NCI-H1417 (cell line): ENCODE results near the gene SERPINH1.

Experiments used
- DNase-seq, 3 experiments: peaks; one replicate each; lab custom pipeline; 2025; lab: John Stamatoyannopoulos, UW

Gene SERPINH1

DNA sequence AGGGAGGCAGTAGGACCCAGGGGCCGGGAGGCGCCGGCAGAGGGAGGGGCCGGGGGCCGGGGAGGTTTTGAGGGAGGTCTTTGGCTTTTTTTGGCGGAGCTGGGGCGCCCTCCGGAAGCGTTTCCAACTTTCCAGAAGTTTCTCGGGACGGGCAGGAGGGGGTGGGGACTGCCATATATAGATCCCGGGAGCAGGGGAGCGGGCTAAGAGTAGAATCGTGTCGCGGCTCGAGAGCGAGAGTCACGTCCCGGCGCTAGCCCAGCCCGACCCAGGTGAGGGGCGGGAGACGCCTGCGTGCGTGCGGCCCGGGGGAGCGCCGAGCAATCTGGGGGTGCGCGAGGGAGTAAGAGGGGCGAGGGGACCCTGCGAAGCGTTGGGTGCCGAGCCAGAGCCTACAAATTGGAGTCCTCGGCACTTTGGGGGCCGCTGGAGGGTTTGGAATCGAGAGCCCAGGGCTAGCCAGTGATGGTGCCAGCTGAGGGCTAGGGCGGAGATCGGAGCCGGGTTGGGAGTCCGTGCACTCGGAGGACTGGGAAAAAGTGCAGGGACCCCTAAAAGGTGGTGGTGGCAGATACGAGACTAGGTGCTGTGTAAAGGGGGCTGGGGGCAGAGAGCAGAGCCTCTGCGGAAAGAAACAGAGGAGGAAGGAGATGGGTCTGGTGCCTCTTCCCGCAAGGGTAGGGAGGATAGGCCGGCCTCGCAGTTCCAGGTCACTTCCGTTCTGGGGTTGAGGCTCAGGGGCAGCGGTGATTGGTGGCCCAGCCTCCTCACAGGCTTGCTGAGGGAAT lies at the start of gene SERPINH1:
Gene SERPINH1 (plus strand): TSS at position 206 of the 788 bp plus-strand sequence. CDS start 4,097 bp downstream, outside the sequence.
- DNase-seq, result peak in 2 of 3 experiments; percentile 83 to 89

DNA sequence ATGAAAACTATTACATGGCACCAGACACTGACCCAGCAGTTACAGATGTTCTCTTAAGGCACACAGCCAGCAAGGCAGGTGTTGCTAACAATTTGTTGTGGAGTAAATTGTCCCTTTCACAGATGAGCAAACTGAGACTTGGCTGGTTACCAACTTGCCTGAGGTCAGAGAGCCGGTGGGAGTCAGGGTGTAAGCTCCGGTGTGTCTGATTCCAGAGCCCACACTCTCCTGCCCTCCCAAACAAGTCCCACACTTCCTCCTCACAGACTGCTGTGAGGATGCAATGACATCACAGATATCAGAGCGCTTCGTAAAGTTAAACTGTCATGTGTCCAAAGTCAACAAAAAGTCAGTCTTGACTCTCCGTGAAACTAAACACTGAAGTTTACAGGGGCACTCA lies 48.8 kb upstream of the SERPINH1 start:
- DNase-seq, result no peak

DNA sequence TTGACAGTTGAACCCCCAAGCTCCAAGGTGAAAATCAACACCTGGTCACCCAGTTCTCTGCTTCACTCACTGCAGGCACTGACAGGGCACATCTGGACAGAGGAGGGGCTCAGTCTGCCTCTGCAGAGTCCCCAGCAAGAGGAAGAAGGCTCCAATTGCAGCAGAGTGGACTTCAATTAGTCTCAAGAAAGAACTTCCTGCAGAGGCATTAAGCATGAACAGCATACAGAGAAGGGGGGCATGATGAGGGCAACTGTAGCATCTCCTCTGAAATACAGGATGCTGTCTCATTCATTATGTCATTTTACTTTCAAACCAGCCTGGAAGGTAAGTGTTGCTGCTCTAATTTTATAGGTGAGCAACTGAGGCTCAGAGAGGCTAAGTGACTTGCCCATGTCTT lies 47.5 kb upstream of the SERPINH1 start:
- no peak for DNase-seq

DNA sequence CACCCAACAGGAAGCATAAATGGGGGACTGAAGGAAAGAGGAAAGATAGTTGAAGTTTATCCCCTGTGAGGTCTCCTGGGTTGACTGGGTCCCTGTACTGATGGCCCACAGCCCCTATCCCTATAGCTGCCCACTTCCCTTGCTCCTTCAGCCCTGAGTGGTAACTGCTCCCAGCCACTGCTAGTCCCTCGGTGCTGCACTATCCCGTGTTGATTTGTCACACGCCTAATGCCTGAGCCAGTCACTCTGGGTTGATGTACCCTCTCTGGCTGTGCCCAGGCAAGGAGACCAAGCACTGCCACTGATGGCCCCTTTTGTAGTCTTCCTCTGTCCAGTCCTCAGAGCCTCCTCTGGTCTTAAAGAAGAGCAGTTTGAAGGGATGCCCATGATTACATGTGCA lies 45.9 kb upstream of the SERPINH1 start:
- no peak for DNase-seq

DNA sequence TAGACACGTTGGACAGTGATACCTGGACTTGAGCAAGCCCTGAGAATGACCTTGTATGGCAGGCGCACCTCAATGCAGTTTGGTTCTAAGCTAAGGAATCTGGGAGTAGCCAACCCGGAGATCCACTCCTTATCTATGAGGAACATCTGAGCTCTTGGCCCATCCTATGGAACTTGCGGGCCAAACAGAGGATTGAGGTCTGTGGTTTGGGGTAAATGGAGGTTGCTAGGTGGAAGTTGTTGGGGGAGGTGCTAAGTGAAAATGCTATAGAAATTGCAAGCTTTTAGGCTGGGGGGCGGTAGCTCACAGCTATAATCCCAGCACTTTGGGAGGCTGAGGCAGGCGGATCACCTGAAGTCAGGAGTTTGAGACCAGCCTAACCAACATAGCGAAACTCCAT lies 45.2 kb upstream of the SERPINH1 start:
- DNase-seq, result no peak

DNA sequence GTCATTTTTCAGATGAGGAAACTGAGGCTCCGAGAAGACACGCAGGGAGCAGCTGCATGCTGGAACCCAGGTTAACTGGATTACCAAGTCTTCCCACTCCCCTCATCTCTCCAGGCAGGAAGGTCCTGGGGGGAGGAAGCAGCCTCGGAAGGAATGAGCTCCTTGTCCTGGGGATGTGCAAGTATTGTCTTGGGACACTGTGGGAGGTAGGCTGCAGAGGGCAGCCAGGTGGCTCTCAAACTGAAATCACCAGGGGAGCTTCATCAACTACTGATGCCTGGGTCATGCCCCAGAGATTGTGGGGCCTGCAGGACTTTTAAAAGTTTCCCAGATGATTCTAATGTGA lies 43.9 kb upstream of the SERPINH1 start:
- no peak for DNase-seq

DNA sequence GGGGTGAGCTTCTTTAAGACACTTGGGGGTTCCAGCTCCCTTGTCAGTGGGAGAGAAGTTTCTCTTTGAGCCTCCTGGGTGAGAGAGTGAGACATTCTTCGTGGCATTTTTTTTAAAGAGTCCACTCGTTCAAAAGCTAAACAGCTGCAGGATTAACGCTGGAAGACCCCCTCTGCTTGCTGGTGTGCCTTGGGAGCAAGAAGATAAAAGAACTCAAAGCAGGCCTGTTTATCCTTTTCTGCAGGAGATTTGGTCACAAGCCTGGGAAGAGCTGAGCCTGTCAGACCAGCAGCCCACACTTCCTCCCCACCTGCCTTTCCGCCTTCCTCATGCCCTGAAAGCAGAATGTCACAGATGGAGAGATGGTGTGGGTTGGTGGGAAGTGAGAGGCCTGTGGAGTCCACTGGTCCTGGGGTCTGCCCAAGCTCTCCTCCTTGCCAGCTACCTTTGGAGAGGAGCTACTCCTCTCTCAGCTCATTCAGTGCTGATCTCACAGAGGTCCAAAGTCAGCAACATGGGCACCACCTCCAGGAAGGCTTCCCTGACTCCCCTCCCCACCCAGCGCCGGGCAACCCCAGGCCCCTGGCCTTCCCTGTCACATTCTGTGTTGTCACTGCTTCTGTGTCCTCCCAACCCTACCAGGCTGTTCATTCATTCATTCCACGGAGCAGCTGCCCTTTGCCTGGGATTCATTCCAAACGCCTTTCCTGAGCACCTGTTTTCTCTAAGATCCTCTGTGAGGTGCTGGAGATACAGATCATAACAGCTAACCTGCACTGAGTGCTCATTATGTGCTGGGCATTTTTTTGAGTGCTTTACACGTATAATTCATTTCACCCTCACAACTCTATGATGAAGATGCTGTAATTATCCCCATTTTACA lies 43.0 kb upstream of the SERPINH1 start:
- DNase-seq, result no peak

DNA sequence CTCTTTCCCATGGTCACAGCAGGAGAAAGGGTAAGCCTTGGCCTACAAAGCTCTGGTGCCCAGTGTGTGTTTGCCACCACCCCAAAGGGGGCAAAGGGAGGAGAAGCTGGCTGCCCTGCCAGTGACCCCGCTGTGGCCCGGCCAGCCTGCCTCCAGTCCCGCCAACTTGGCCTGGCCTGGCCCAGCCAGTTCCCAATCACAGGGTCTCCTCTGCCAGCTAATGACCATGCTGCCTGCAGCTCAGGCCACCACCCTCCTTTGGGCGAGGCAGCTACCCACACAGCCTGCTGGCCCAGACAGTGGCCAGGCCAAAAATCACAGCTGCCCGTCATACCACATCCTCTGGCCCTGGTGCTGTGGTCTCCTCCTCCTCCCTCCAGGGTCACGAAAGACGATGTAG lies 41.4 kb upstream of the SERPINH1 start:
- no peak for DNase-seq

DNA sequence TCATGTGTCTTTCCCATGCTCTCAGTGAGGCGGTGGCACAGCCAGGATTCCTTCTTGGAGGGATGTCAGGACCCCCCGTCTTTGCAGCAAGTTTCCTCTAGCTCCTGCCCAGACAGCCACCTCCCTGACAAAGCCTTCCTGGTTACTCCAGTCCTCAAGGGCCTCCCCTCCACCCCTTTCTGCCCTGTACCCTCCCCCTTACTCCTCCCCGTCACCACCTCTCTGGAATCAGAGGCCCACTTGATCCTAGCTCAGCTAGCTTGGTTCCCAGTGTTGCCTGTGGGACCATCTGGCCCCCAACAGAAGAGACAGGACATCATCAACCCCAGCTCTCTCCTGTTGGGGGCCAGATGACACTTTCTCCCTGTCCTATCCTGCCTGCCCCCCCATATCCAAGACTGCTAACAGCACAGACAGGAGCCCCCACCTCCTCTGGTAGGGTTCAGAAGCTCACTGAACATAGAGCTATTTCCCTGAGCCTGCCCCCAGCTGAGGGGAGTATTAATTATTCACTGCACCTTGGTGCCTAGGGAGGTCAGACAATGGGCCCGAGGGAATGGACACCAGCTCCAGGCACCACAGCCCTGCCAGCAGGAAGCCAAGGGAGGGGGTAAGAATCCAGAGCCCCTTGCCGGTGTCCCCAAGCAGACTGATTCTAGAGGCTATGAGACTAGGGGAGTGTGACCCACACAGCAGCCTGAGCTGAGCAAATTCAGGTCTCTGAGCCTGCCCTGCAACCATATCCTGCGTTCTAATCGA lies 39.6 kb upstream of the SERPINH1 start:
- DNase-seq, result no peak

DNA sequence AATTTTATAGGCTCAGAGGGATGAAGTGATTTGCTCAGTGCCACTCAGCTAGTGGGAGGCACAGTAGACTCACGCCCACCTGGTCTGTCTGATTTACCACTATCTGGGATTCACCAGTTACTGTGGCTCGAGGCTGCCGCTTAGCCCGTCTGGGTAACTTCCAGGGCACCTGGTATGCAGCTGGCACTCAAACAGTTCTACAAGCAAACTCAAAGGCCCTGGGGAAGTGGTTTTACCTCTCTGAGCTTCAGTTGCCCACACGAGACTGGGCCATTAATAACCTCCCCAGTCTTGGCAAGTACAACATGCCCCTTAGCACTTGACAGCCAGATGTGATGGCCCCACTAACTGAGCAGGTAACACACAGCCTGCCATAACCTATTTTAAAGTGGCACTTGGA lies 38.9 kb upstream of the SERPINH1 start:
- DNase-seq, result no peak

DNA sequence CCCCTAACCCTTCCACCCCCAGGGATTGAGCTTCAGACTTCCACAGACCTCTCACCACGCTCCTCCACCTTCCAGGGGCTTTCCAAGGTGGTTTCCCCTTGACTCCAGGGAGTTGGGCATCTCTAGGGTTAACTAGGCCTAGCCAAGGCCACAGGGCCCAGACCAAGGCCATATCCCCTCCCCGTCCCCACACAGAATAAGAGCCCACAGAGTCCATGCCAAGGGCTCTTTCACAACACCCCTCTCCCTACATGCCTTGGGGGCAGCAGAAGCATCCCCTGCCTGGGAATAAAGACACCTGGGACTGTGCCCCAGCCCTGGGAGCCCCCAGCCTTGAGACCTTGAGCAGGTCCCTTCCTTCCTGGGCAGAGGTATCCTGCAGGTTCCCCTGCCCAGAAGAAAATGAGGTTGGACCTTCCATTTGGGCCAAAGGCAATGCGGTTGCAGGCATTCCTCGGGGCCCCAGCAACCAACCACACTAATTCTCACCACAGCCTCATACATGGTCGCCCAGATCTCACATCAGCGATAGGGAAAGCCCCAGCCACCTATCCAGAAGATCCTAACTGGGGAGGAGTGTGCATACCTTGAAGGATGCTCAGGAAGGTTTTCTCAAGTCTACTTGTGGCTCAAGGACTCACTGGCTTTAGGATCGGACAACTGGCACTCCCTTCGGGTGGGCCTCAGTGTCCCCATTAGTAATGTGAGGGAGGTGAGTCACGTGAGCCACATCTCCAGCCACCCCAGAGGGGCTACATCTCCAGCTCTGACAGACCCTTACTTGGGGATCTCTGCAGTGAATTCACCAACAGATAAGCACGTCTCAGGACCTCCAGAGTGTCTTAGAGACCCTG lies 38.0 kb upstream of the SERPINH1 start:
- no peak for DNase-seq

DNA sequence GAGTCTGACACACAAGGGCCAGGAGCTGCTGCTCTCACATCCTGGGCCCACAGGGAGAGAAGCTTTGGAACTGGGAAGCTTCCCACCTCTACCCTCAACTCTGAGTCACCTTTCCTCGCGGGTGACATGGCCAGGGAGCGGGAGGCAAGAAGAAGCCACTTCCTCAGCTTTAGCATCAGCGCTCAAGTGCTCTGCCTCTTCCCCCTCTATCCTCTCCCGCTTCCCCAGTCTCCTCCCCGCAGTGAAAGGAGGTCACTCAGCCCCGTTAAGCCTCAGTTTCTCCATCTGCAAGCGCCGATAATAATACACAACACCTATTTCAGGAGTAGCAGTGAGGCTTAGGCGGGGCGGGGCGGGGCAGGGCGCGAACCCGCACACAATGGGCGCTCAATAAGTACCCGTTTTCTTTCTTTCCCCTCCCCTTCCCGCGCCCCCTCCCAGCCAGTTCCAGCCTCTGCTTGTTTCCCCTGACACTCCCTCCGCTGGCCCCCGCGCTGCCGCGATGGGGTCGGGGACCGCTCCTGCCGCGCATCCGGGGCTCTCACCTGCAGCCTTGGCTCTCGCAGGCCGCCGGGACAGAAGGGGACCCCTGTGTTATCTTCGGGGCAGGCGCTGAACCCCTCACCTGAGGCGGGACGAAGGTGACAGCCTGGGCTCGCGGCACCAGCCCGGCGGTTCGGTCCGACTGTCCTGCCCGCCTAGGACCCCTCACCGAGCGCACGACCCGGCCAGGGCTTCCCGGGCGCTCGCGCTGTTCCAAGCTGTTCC lies 37.2 kb upstream of the SERPINH1 start:
- DNase-seq, result peak in 2 of 3 experiments; percentile 42 to 47

DNA sequence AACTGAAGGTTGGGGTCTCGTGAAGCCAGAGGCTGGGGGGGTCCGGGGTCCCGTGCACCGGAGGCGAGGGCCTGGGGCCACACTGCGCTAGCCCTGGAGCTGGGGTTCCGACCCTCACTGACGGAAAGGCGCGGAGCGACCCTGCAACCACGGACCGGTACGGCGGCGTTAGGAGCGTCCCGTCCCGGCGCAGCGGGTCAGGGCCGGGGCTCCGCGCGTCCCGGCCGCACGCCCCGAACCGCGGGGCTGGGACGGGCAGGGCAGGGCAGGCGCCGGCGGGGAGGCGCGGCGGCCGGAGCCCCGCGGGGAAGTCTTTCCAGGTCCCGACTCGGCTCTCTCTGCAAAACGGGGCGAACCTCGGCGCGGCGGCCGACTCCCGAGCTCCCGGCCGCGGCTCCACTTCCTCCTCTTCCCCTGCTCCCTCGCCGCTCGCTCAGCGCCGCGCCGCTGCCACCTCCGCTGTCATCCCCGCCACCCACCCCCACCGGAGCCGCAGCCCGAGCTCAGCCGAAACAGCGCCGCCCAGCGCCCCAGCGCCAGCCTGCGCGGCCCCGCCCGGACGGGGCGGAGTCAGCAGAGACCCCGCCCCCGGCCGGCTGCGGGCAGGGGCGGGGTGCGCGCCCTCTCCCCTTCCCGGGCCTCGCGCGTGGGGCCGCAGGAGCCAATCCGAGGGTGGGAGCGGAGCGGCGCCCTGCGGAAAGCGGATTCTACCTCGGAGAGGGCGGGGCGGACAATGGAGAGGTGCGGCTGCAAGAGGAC lies 36.4 kb upstream of the SERPINH1 start, which contains the start of gene GDPD5:
Gene GDPD5 (minus strand): TSS at position 509 of the 759 bp plus-strand sequence. CDS start 48,206 bp downstream, outside the sequence.
- peak; percentile 91 to 93 (median 92) for DNase-seq

DNA sequence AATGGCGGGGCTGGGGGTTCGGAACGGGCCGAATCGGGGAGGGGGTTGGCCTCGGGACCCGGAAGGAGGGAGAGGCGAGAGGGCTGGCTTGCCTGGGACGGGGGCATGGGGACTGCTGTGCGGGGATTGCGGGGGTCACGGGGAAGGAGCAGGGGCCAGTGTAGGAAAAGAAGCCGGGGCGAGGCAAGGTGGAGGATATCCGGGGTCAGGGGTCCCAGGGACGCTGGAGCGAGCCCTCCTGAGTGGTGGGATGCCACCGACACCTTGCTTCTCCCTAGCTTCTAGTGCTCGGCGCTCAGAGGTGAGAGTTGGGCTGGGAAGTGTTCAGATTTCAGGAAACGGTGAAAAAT lies 35.9 kb upstream of the SERPINH1 start:
- no peak for DNase-seq

DNA sequence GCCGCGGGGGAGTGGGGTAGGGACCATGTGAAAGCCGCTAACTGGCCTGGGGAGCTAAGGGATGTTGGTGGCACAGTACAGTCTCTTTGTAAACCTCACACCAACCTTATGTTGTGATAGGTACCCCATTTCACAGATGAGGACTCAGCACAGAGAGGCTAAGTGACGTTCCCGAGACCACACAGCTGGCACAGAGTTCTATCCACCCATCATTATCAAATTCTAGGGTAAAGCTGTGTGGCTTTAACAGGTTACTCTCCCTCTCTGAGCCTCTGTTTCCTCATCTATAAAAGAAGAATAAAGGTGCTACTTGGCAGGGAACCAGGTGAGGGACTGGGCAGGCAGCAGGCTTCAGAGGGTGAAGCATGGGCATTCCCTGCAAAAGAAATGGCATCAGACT lies 34.9 kb upstream of the SERPINH1 start:
- no peak for DNase-seq

DNA sequence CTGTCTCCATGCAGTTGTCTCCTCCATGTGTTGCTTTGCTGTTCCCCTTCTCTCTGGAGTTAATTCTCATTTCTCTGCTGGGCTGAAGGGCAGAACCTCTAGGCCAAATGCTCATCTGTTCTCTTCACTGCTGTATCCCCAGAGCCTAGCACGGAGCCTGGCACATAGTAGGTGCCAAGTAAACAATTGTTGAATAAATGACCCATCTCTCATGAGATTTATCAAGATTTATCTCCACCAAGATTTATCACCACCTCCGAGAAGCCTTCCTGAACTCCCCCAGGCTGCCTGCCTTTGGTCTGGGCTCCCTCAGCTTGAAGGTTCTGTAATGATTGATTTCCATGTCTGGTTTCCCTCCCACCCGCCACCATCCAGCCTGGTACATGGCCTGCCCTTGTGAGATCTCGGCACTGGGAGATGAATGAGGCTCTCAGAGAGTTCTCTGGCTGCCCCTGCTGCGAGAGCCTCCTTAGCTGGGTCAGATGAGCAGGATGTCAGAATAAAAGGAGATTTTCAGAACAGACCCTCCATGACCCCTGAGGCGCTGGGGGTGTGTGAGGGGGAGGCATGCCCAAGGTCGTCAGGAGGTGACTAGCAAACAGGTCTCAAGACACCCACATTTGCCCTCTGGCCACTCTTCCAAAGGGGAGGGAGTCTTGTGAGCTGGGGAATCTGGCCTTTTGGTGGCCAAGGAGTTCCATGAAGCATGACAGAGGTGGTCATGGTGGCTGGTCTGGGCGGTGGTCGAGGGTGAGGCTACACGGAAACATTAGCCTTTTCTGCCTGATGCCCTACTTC lies 33.9 kb upstream of the SERPINH1 start:
- no peak for DNase-seq

DNA sequence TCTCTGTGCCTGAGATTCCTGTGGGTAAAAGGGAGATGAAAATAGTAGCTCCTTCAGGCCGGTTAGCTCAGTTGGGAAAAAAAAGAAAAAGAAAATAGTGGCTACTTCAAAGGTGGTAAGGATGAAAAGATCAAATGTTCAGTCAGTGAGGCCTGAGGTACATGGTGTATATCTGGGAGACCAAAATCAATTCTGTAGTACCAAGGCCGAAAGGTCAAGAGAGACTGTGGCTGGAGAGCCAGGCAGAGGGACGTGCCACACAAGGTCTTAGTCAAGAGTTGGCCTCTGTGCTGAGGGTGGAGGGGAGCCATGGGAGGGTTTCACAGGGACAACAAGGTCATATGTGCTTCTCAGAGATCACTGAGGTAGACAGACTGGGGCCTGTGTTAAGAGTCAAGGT lies 31.5 kb upstream of the SERPINH1 start:
- DNase-seq, result no peak

DNA sequence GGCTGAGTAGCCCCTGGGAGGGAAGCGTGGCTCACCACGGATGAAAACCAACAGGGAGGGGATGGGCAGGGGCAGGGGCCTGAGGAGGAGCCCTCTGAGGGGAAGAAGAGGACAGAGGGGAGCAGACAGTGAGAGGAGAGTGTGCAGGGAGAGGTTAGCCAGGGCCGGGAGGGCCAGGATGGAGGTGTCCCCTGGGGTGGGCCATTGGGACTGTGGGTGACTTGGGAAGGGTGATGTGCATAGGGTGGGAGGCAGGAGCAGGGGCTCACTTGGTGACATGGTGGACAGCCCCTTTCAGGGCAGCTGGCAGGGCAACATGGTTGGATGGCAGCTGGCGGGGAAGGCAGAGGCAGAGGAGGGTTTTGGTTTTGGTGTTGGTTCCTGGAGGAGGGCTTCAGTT lies 30.7 kb upstream of the SERPINH1 start:
- no peak for DNase-seq
